Measurements from ENCODE around the gene HSPA2.
"Not testable (repeated sequence)": the region's sequence is repeated elsewhere in the genome, so short reads cannot be mapped to it uniquely, and the experiment has no call there.

DNA sequence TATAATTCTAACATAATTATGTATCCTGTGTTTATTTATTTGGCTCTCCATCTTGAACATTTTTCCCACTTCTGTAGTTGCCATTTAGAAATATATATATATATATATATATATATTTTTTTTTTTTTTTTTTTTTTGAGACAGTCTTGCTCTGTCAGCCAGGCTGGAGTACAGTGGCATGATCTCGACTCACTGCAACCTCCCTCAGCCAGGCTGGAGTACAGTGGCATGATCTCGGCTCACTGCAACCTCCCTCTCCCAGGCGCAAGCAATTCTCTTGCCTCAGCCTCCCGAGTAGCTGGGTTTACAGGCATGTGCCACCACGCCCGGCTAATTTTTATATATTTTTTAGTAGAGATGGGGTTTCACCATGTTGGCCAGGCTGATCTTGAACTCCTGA lies 22.9 kb upstream of the HSPA2 start:
- TF ChIP-seq, protein P1, sequence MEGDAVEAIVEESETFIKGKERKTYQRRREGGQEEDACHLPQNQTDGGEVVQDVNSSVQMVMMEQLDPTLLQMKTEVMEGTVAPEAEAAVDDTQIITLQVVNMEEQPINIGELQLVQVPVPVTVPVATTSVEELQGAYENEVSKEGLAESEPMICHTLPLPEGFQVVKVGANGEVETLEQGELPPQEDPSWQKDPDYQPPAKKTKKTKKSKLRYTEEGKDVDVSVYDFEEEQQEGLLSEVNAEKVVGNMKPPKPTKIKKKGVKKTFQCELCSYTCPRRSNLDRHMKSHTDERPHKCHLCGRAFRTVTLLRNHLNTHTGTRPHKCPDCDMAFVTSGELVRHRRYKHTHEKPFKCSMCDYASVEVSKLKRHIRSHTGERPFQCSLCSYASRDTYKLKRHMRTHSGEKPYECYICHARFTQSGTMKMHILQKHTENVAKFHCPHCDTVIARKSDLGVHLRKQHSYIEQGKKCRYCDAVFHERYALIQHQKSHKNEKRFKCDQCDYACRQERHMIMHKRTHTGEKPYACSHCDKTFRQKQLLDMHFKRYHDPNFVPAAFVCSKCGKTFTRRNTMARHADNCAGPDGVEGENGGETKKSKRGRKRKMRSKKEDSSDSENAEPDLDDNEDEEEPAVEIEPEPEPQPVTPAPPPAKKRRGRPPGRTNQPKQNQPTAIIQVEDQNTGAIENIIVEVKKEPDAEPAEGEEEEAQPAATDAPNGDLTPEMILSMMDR (IDR thresholded peaks at IDR 0.05; ENCODE audit: low read length) = not testable (repeated sequence)
- TF ChIP-seq EZH2 (IDR thresholded peaks at IDR 0.05; ENCODE audit: borderline replicate concordance, low read length) = not testable (repeated sequence)
